ENCODE measurements around the gene NPEPL1. TPM values are rescaled to one million over a fixed set of nuclear protein-coding genes. Genes with fewer than 3 reads are reported as not detected.

Gene NPEPL1
- total RNA-seq, 1 experiment from 2014 or later = 18.1 TPM

GRCh38 chr20:58710481-58711265 is 18.1 kb downstream of the NPEPL1 start:
- CTCF ChIA-PET = interaction anchor here (0.7 kb wide), 2 partner anchors 37 to 135 kb away, joined by 5 to 7 read pairs; no protein-coding TSS in a partner anchor
- no peak for DNase-seq
- intact Hi-C loops (cut with micrococcal nuclease; ENCODE audit: unreplicated experiment) = no loop called here
- no peak overlapping the region for H3K27ac Mint-ChIP-seq (ENCODE audit: unreplicated experiment)
- no peaks in the 10 kb centered on the region for H3K4me1 Mint-ChIP-seq (ENCODE audit: low read depth, unreplicated experiment)
- H3K4me3 Mint-ChIP-seq (ENCODE audit: low read depth, unreplicated experiment) = no peak overlapping the region
- H3K36me3 Mint-ChIP-seq (ENCODE audit: insufficient read depth, unreplicated experiment) = peaks cover 10% of the 10 kb centered on the region
- no TSS peak for BruUV-seq (replicated peaks)
- H3K27me3 Mint-ChIP-seq (ENCODE audit: unreplicated experiment) = no peaks in the 10 kb centered on the region
- TF ChIP-seq, protein P1, sequence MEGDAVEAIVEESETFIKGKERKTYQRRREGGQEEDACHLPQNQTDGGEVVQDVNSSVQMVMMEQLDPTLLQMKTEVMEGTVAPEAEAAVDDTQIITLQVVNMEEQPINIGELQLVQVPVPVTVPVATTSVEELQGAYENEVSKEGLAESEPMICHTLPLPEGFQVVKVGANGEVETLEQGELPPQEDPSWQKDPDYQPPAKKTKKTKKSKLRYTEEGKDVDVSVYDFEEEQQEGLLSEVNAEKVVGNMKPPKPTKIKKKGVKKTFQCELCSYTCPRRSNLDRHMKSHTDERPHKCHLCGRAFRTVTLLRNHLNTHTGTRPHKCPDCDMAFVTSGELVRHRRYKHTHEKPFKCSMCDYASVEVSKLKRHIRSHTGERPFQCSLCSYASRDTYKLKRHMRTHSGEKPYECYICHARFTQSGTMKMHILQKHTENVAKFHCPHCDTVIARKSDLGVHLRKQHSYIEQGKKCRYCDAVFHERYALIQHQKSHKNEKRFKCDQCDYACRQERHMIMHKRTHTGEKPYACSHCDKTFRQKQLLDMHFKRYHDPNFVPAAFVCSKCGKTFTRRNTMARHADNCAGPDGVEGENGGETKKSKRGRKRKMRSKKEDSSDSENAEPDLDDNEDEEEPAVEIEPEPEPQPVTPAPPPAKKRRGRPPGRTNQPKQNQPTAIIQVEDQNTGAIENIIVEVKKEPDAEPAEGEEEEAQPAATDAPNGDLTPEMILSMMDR (IDR thresholded peaks at IDR 0.05; ENCODE audit: unreplicated experiment) = no peak
- H3K9me3 Mint-ChIP-seq (ENCODE audit: low read depth, unreplicated experiment) = no peaks in the 10 kb centered on the region

DNA sequence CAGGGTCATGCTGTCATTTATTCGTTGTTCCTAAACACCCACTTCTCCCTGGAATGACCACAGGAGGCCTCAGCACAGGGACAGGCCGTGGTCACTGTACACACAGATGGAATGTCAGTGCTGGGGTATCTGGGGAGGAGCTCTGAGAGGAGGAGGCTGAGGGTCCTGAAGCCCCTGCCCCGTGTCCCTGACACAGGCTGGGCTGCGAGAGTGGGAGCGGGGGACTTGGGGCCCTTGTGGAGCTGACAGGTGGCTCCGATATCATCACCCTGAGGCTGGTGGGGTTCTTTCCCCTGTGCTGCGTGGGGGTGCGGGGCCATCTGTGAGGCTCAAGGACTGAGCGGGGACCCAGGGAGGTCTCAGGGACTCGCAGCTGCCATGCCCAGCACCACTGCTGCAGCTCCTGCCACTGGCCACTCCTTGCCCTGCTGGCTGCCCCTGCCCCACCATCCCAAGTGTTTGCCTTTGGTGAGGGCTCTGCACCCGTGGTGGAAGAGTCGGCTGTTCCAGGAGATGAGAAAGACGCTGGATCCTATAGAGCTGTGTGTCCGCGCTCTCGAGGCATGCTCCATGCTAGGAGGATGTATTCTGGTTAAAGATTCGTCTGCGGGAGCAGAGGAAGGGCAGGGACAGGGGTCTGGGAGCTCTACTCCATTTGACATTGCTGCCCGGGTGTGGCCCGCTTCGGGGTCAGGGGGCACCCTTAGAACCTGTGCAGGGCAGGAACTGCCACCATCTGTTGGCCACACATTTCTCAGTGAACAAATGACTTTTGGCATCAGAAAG is 18.9 kb downstream of the NPEPL1 start:
- no peak overlapping the region for H3K4me3 Mint-ChIP-seq (ENCODE audit: low read depth, unreplicated experiment)
- no peaks in the 10 kb centered on the region for H3K9me3 Mint-ChIP-seq (ENCODE audit: low read depth, unreplicated experiment)
- TF ChIP-seq, protein P1 (IDR thresholded peaks at IDR 0.05; ENCODE audit: unreplicated experiment) = no peak
- H3K27ac Mint-ChIP-seq (ENCODE audit: unreplicated experiment) = no peak overlapping the region
- H3K4me1 Mint-ChIP-seq (ENCODE audit: low read depth, unreplicated experiment) = no peaks in the 10 kb centered on the region
- intact Hi-C loops (cut with micrococcal nuclease; ENCODE audit: unreplicated experiment) = no loop called here
- CTCF ChIA-PET = no interaction called here
- DNase-seq = no peak
- H3K36me3 Mint-ChIP-seq (ENCODE audit: insufficient read depth, unreplicated experiment) = peaks cover 6% of the 10 kb centered on the region
- H3K27me3 Mint-ChIP-seq (ENCODE audit: unreplicated experiment) = no peaks in the 10 kb centered on the region
- BruUV-seq (replicated peaks) = no TSS peak

DNA sequence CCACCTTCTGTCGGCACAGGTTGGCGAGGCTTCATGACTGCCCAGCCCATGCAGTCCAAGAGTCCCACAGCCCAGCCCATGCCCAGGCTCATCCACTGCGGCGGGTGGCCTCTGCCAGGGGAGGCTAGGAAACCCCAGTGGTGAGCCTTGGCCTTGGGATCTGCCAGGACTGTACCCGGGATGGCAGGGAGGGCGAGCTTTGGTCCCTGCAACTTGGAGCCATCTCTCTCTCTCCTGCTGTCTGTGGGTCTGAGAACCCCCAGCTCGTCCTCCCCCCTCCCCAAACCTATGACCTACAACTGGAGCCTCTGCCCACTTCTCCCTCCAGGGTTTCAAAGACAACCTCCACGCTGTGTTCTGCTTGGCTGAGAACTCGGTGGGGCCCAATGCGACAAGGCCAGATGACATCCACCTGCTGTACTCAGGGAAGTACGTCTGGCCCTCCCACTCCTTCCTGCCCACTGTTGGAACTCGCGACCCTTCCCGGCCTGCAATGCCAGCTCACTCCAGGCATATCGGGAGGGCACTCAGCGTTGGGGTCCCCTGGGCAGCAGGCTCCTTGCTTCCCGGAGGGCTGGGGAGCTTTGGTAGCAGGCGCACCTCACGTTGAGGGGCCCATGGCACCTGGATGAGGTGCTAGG is 19.7 kb downstream of the NPEPL1 start:
- TF ChIP-seq, protein P1 (IDR thresholded peaks at IDR 0.05; ENCODE audit: unreplicated experiment) = no peak
- H3K27ac Mint-ChIP-seq (ENCODE audit: unreplicated experiment) = no peak overlapping the region

DNA sequence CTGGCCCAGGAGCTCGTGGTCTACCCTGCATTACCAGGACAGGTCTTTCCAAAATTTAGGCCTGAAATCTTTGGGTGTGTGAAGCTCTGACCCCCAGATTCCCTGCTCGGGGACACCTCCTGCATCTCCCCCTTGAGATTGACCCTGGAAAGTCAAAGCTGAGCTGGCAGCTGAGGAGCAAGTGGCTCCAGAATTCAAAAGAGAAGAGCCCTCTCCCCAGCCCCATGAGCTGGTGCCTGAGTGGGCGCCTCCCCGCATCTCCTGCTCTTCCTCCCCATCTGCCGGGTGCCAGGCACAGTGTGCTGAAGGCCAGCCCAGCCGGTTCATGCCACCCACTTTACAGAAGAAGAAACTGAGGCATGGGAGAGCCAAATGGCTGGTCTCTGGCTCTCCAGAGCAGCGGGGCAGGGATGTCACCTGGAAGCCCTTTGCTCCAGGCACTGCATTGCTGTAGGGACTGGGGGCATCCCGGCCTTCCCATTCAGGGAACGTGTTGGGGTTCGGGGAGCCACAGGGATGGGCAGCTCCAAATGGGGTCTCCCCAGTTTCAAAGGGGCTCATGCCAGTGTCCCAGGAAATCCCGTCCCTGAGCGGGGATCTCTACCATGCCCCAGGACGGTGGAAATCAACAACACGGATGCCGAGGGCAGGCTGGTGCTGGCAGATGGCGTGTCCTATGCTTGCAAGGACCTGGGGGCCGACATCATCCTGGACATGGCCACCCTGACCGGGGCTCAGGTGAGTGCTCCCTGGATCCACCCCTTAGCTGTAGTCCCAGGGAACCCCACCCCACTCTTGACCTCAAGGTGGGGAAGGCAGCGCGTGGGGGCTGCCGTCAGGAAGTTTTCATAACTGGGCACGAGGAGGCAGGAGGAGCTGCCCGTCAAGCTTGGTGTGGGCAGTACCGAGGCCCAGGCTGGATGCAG is 20.5 kb downstream of the NPEPL1 start:
- CTCF ChIA-PET = no interaction called here
- BruUV-seq (replicated peaks) = no TSS peak
- Mint-ChIP-seq H3K4me3 (ENCODE audit: low read depth, unreplicated experiment) (no peak overlapping the region), H3K27ac (ENCODE audit: unreplicated experiment) (no peak overlapping the region), H3K27me3 (ENCODE audit: unreplicated experiment) (no peaks in the 10 kb centered on the region), H3K9me3 (ENCODE audit: low read depth, unreplicated experiment) (no peaks in the 10 kb centered on the region), H3K36me3 (ENCODE audit: insufficient read depth, unreplicated experiment) (peaks cover 9% of the 10 kb centered on the region), H3K4me1 (ENCODE audit: low read depth, unreplicated experiment) (no peaks in the 10 kb centered on the region)
- TF ChIP-seq, protein P1 (IDR thresholded peaks at IDR 0.05; ENCODE audit: unreplicated experiment) = no peak
- intact Hi-C loops (cut with micrococcal nuclease; ENCODE audit: unreplicated experiment) = no loop called here
- no peak for DNase-seq

More for the DNA sequence above, 19.7 kb downstream of the NPEPL1 start:
- intact Hi-C loops (cut with micrococcal nuclease; ENCODE audit: unreplicated experiment) = no loop called here
- peaks cover 9% of the 10 kb centered on the region for H3K36me3 Mint-ChIP-seq (ENCODE audit: insufficient read depth, unreplicated experiment)
- CTCF ChIA-PET = no interaction called here
- DNase-seq = no peak
- H3K4me1 Mint-ChIP-seq (ENCODE audit: low read depth, unreplicated experiment) = no peaks in the 10 kb centered on the region
- no TSS peak for BruUV-seq (replicated peaks)
- no peak overlapping the region for H3K4me3 Mint-ChIP-seq (ENCODE audit: low read depth, unreplicated experiment)
- H3K9me3 Mint-ChIP-seq (ENCODE audit: low read depth, unreplicated experiment) = no peaks in the 10 kb centered on the region
- H3K27me3 Mint-ChIP-seq (ENCODE audit: unreplicated experiment) = no peaks in the 10 kb centered on the region

All from Calu3 (cell line).